Measurements from ENCODE around the gene RHCE. TPM values are rescaled to one million over a fixed set of nuclear protein-coding genes. Genes with fewer than 3 reads are reported as not detected.

The RHCE gene
- total and polyA plus RNA-seq, 9 of the 15 experiments (the other 6 are each of a cell fraction or from before 2014, with no cell fraction given): 5.4 to 31.5 (median 12.6) TPM

DNA sequence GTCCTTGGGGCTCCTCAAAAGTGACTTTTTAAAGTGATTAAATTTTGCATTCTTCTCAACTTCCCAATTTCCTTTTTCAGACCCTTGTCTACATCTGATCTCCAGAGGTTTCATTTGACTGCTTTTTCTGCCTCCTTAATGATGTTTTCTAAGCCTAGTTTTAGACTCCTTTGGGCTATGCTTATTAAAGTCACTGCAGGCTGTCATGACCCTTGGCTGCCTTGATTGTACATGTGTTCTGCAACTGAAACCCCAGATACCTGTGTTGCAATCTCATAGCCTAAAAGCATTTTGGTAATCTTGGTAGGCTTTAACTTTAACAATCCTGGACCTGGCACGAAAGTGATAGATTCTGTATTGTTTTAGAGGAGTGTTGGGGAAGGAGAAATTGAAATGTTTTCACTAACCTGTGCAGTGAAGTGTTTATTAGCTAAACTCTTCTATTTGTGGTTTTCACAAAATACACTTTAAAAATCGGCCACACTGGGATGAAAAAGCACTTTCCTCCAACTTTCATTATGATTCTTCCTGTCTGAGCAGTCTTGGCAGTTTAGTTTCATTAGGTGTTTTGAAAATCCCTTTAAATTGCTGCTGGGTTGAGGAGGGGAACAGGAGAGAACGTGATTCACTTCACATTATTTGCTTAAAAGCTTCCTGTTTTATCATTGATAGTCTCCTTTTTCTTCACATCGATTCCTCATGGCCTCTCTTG, 14.9 kb upstream of the RHCE start (continued):
- TF ChIP-seq ZNF324 (CRISPR knock-in tag; IDR thresholded peaks at IDR 0.05): no peak
- no peak for TF ChIP-seq HMGN3 (IDR thresholded peaks at IDR 0.05; ENCODE audit: borderline replicate concordance, extremely low read depth, insufficient read length, low read depth, low read length)
- TF ChIP-seq ZNF668 (CRISPR knock-in tag; IDR thresholded peaks at IDR 0.05): no peak
- no peak for TF ChIP-seq CBX8 (IDR thresholded peaks at IDR 0.05; ENCODE audit: borderline replicate concordance, extremely low read depth, low read depth, low read length, poor library complexity, severe bottlenecking)
- no peak for TF ChIP-seq DPF2 (IDR thresholded peaks at IDR 0.05)
- no peak for TF ChIP-seq ZNF24 (IDR thresholded peaks at IDR 0.05)
- no peak for TF ChIP-seq TBP (optimal IDR thresholded peaks at IDR 0.05; ENCODE audit: low read depth, low read length)
- no peak for TF ChIP-seq SPI1 (IDR thresholded peaks at IDR 0.05; ENCODE audit: borderline replicate concordance, low read depth, low read length)
- TF ChIP-seq, protein P1, sequence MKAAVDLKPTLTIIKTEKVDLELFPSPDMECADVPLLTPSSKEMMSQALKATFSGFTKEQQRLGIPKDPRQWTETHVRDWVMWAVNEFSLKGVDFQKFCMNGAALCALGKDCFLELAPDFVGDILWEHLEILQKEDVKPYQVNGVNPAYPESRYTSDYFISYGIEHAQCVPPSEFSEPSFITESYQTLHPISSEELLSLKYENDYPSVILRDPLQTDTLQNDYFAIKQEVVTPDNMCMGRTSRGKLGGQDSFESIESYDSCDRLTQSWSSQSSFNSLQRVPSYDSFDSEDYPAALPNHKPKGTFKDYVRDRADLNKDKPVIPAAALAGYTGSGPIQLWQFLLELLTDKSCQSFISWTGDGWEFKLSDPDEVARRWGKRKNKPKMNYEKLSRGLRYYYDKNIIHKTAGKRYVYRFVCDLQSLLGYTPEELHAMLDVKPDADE (conservative IDR thresholded peaks at IDR 0.05; ENCODE audit: control insufficient read depth, low read depth, low read length): no peak
- TF ChIP-seq MTF1 (CRISPR knock-in tag; IDR thresholded peaks at IDR 0.05; ENCODE audit: borderline replicate concordance): no peak
- TF ChIP-seq THAP7 (CRISPR knock-in tag; IDR thresholded peaks at IDR 0.05): no peak
- no peak for TF ChIP-seq SMARCE1 (IDR thresholded peaks at IDR 0.05)
- no peak for TF ChIP-seq ZNF561 (CRISPR knock-in tag; conservative IDR thresholded peaks at IDR 0.05)
- peak; percentile 86 for TF ChIP-seq CEBPB (tag; IDR thresholded peaks at IDR 0.05)
- 0 out of 4 replicates have a peak, but pooled peaks of 1 of the 2 experiments have one; percentile 21 for TF ChIP-seq KDM1A (IDR thresholded peaks at IDR 0.05)
- TF ChIP-seq IRF9 (tag; IDR thresholded peaks at IDR 0.05): no peak
- TF ChIP-seq ZNF766 (CRISPR knock-in tag; conservative IDR thresholded peaks at IDR 0.05): peak; percentile 71
- no peak for TF ChIP-seq CBX5 (IDR thresholded peaks at IDR 0.05; ENCODE audit: borderline replicate concordance, low read depth)
- TF ChIP-seq ARID1B (IDR thresholded peaks at IDR 0.05): no peak; the same call in 1 of the 2 replicates

All from K562 (cell line).